Measurements from ENCODE around the gene HOXD12. TPM values are rescaled to one million over a fixed set of nuclear protein-coding genes. Genes with fewer than 3 reads are reported as not detected.
A peak's percentile ranks its signal among the peaks of the same experiment; 100 is the strongest.

The HOXD12 gene
- polyA plus RNA-seq, 1 of the 3 experiments (the other 2 are of a cell fraction) = not detected

DNA sequence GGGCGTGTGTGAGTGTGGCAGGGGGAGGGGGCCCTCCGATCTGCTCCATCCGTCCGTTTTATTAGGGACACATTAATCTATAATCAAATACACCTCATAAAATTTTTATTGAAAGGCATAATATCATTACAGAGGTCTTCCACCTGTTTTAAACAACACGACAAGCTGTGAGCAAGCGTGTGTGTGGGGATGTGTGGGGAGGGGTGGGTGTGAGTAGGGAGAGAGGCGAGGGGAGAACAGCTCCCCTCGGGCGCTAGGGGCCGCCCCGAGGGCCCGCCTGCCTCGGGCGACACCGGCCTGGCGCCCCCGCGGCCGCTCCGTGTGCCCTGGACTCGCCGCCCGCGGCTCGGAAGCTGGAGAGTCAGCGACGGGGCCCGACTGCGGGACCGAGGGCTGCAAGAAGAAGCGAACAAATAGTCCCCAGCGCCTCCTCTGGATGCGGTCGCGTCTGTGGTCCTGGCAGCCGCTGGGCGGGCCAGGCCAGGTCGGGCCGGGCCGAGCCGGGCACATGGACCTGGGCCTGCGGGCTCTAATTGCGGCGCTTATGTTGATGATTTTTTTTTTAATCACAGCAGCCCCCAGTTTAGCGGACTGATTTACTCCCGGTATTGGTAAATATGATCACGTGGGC is 22.6 kb downstream of the HOXD12 start (continued):
- no peak for TF ChIP-seq EZH2phosphoT487 (IDR thresholded peaks at IDR 0.05; ENCODE audit: borderline replicate concordance, low read depth)
- no peak; the same call in 1 of the 2 replicates for TF ChIP-seq CTCF (IDR thresholded peaks at IDR 0.05)
- TF ChIP-seq RCOR1 (IDR thresholded peaks at IDR 0.05; ENCODE audit: low read length) = no peak
- TF ChIP-seq ELF1 (IDR thresholded peaks at IDR 0.05) = 0 out of 2 replicates have a peak, but pooled peaks have one; percentile 24
- TF ChIP-seq, protein P1, sequence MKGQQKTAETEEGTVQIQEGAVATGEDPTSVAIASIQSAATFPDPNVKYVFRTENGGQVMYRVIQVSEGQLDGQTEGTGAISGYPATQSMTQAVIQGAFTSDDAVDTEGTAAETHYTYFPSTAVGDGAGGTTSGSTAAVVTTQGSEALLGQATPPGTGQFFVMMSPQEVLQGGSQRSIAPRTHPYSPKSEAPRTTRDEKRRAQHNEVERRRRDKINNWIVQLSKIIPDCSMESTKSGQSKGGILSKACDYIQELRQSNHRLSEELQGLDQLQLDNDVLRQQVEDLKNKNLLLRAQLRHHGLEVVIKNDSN (IDR thresholded peaks at IDR 0.05; ENCODE audit: borderline replicate concordance, low read depth) = peak; percentile 96
- TF ChIP-seq GABPA (IDR thresholded peaks at IDR 0.05; ENCODE audit: low read depth) = no peak
- no peak for TF ChIP-seq FOXJ3 (CRISPR knock-in tag; IDR thresholded peaks at IDR 0.05)
- TF ChIP-seq, protein P2, sequence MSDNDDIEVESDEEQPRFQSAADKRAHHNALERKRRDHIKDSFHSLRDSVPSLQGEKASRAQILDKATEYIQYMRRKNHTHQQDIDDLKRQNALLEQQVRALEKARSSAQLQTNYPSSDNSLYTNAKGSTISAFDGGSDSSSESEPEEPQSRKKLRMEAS (IDR thresholded peaks at IDR 0.05; ENCODE audit: low read depth) = peak; percentile 30; the same call in 1 of the 2 replicates

GRCh38 chr2:176122683-176123410 is 23.3 kb downstream of the HOXD12 start, which contains the start of gene HOXD9:
HOXD9 (plus strand) TSS chr2:176122719; CDS start chr2:176122769, 50 bp downstream.
- H3K9me3 ChIP-seq = no peaks in the 10 kb centered on the region
- no peaks in the 10 kb centered on the region for H3K79me2 ChIP-seq (ENCODE audit: insufficient read depth)
- H3K4me1 ChIP-seq (ENCODE audit: control insufficient read depth in 1 of 2, insufficient read depth in 2 of 2, low read depth in 1 of 2, low read length in 1 of 2) = peaks cover 4 to 16% of the 10 kb centered on the region in 2 experiments; a peak in 3 of 4 replicates
- peak within 1 kb of the TSS; percentile 94 for H2AFZ ChIP-seq (ENCODE audit: low read depth)
- ChIA-PET CTCF (interaction anchor here (0.6 to 26.1 kb wide), 19 partner anchors 8 to 1038 kb away, joined by 3 to 1047 read pairs (median 5); partner anchors contain the start of genes HOXD10, HOXD11 and HOXD13), POLR2A (interaction anchor here (0.5 to 4.1 kb wide), 12 partner anchors 9 to 1066 kb away, joined by 3 to 27 read pairs (median 4); partner anchors contain the start of gene HOXD1)
- H3K4me3 ChIP-seq (ENCODE audit: low read depth in 2 of 2, low read length in 1 of 2) = peak within 1 kb of the TSS; percentile 66 to 78
- H3K36me3 ChIP-seq (replicated peaks in 1 of 2; ENCODE audit: control insufficient read depth in 1 of 2, insufficient read depth in 2 of 2, low read length in 1 of 2) = no peaks in the 10 kb centered on the region
- WGBS (ENCODE audit: low lambda C conversion rate) = 33% methylated on average over 37 of the region's 84 CpGs
- no peaks in the 10 kb centered on the region for H4K20me1 ChIP-seq (ENCODE audit: insufficient read depth)
- H3K4me2 ChIP-seq = peak within 1 kb of the TSS; percentile 84
- peak within 1 kb of the TSS; percentile 63 for H3K9ac ChIP-seq
- H3F3A ChIP-seq (replicated peaks; ENCODE audit: insufficient read depth) = peaks cover 3% of the 10 kb centered on the region
- DNase-seq = peak; percentile 93
- TF ChIP-seq POLR2AphosphoS5 (IDR thresholded peaks at IDR 0.05; ENCODE audit: low read depth, low read length) = peak; percentile 80
- TF ChIP-seq MXI1 (IDR thresholded peaks at IDR 0.05; ENCODE audit: low read depth, low read length) = peak; percentile 76; the same call in 1 of the 2 replicates
- no peak for TF ChIP-seq PBX3 (IDR thresholded peaks at IDR 0.05)
- peak; percentile 54; the same call in 1 of the 2 replicates for TF ChIP-seq TAF1 (IDR thresholded peaks at IDR 0.05; ENCODE audit: borderline replicate concordance, low read depth, low read length)
- no peak; the same call in 1 of the 2 replicates for TF ChIP-seq SIN3A (IDR thresholded peaks at IDR 0.05; ENCODE audit: borderline replicate concordance, low read depth, low read length)
- no peak for TF ChIP-seq RCOR1 (IDR thresholded peaks at IDR 0.05; ENCODE audit: low read length)
- H3K27ac ChIP-seq (ENCODE audit: low read depth in 2 of 2, low read length in 1 of 2) = peak within 1 kb of the TSS in 1 of 2 experiments; percentile 87; a peak in 2 of 4 replicates
- H3K27me3 ChIP-seq (ENCODE audit: insufficient read depth) = peaks cover 5% of the 10 kb centered on the region
- no peaks in the 10 kb centered on the region for H3K9me2 ChIP-seq

Data from SK-N-SH (cell line).